Central memory CD8-positive, alpha-beta T cell (primary cell): ENCODE results near the gene USP2.

ENCODE experiments used
- ATAC-seq: fragments of 150-1000 bp; cut with Tn5 transposase; replicated peaks from 2 replicates; pipeline ENCODE4 v1.10.0; 2022; ENCODE audit warnings: mild to moderate bottlenecking, moderate FRiP score, moderate number of reproducible peaks; ENCODE audit not compliant: poor library complexity, severe bottlenecking; ENCODE audit errors: extremely low read depth
- DNase-seq, 2 donors: peaks; one replicate each; pipeline ENCODE4 v3.0.0; 2021; ENCODE audit warnings: low spot score in 2 of 2
- H3K27ac Mint-ChIP-seq: one replicate; pipeline ENCODE4 v1.8.0; 2022; ENCODE audit warnings: low read depth, mild to moderate bottlenecking, moderate library complexity, mixed read lengths
- H3K27me3 Mint-ChIP-seq: one replicate; pipeline ENCODE4 v1.8.0; 2022; ENCODE audit warnings: mixed read lengths
- H3K36me3 Mint-ChIP-seq: one replicate; pipeline ENCODE4 v1.8.0; 2022; ENCODE audit warnings: mild to moderate bottlenecking, moderate library complexity, mixed read lengths; ENCODE audit not compliant: insufficient read depth
- H3K4me1 Mint-ChIP-seq: one replicate; pipeline ENCODE4 v1.8.0; 2022; ENCODE audit warnings: mixed read lengths
- H3K4me3 Mint-ChIP-seq: one replicate; pipeline ENCODE4 v1.8.0; 2022; ENCODE audit warnings: mild to moderate bottlenecking, moderate library complexity, mixed read lengths
- H3K9me3 Mint-ChIP-seq: one replicate; pipeline ENCODE4 v1.8.0; 2022; ENCODE audit warnings: mixed read lengths

Gene USP2

DNA sequence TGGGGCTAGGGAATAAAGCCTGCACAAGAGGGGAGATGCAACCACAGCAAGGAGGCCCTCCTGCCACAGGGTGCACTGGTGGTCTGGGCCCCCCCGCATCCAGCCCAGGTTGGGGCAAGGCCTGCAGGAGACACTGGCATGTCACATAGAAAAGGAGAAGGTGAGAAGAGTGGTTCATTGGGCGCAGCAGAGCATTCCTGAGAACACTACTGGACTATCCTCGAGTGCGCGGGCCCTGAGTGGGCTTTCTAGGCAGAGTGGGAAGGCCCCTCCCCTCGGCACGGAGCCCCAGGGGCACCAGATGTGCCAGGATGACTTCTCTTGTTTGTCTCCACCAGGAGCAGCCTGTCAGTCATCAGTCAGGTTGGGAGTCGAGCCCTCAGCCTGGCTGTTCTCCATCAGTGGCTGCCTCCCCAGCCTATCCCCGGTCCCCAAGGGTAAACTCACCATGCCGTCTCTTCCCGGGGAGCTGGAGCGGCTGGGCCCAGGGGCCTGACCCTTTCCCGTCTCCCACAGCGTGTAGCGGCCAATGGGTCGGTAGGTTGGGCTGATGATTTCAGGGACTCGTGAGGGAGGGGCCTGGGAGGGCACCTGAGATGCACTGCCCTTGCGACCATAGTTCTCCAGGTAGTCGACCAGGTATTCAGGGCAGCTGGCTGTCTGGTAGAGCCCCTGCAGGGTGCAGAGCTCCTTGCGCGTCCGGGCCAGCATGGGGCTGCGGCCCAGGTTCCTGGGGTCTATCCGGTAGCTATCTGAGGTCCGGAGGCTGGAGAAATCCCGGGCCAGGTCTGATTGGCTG lies 9.0 kb downstream of the USP2 start:
- DNase-seq (no peak), ATAC-seq (no peak)
- Mint-ChIP-seq H3K27me3 (peaks cover 27% of the 10 kb centered on the region), H3K27ac (no peak overlapping the region), H3K36me3 (peaks cover 6% of the 10 kb centered on the region), H3K4me1 (peaks cover 21% of the 10 kb centered on the region), H3K9me3 (no peaks in the 10 kb centered on the region), H3K4me3 (no peak overlapping the region)

DNA sequence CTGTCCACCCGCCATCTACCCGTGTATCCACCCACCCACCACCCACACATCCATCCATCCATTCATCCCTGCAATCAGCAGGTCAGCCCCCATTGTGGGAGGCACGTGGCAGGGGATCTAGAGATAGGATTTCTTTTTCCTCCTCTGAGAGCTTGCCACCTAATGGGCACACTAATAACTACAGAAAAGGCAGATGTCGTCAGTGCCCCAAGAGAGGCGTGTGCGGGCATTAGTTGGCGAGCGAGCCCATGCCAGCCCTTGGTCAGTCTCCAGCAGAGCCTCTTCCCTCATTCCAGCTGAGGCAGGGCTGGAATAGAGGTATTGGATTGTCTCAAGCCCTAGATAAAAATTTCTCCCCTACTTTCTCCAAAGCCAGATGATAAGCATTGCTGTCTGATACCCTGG lies 9.7 kb downstream of the USP2 start:
- no peaks in the 10 kb centered on the region for H3K9me3 Mint-ChIP-seq
- H3K36me3 Mint-ChIP-seq, result peaks cover 6% of the 10 kb centered on the region
- H3K27ac Mint-ChIP-seq, result no peak overlapping the region
- DNase-seq (no peak), ATAC-seq (no peak)
- H3K4me3 Mint-ChIP-seq, result no peak overlapping the region
- peaks cover 34% of the 10 kb centered on the region for H3K27me3 Mint-ChIP-seq
- H3K4me1 Mint-ChIP-seq, result peaks cover 21% of the 10 kb centered on the region

DNA sequence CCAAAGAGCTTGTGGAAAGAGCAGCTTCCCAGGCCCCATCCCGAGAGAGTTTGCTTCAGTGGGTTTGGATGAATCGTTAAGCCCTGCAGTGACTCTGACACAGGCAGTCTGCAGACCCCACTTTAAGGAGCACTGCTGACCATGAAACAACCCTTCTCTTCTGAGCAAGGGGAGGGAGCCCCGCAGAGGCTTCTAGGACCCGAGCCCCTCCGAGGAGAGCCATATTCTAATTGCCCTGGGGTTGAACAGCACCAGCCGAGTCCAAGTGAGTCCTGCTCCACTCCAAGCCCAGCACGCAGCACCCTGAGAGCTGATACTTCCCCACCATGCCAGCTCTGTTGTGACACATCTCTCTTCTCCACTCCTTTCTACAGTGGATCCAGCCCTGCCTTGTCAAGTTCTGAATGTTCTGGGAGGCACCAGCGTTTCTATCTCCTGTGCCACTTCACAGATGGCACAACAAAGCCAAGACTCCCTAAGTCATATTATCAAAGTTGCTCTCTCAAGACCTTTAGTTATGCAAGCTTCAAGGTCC lies 10.4 kb downstream of the USP2 start:
- Mint-ChIP-seq H3K36me3 (peaks cover 6% of the 10 kb centered on the region), H3K4me1 (peaks cover 21% of the 10 kb centered on the region), H3K4me3 (no peak overlapping the region), H3K27me3 (peaks cover 40% of the 10 kb centered on the region), H3K27ac (peak overlapping the region; percentile 59), H3K9me3 (no peaks in the 10 kb centered on the region)
- DNase-seq (no peak), ATAC-seq (no peak)

DNA sequence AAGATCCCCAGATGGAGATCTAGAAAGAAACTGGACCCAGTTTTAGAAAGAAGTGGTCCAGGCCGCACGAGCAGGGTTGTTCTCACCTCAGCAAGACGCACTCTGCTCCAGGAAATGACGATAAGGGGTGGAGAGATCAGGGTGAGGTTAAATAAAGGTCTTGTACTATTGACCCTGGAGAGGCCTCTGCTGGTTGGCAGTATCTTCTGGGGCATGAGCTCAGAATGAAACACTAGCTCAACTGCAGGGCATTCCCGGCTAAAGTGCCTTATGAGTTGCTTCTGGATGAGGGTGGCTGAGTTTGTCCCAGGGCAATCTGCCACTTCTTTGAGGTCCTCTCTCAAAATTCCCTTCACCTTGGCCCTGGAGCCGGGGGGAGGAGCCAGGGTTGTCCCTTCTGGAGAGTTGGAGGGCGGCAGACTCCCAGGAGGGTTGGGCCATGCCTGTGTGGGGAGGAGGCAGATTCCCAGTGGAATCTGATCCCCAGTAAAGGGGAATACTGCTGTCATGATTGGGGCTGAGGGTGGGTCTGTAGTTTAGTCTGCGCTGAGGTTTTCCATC lies 10.9 kb downstream of the USP2 start:
- Mint-ChIP-seq H3K27ac (peak overlapping the region; percentile 59), H3K27me3 (peaks cover 46% of the 10 kb centered on the region), H3K9me3 (no peaks in the 10 kb centered on the region), H3K36me3 (peaks cover 6% of the 10 kb centered on the region), H3K4me3 (no peak overlapping the region), H3K4me1 (peaks cover 21% of the 10 kb centered on the region)
- ATAC-seq (peak; percentile 79), DNase-seq (no peak)

DNA sequence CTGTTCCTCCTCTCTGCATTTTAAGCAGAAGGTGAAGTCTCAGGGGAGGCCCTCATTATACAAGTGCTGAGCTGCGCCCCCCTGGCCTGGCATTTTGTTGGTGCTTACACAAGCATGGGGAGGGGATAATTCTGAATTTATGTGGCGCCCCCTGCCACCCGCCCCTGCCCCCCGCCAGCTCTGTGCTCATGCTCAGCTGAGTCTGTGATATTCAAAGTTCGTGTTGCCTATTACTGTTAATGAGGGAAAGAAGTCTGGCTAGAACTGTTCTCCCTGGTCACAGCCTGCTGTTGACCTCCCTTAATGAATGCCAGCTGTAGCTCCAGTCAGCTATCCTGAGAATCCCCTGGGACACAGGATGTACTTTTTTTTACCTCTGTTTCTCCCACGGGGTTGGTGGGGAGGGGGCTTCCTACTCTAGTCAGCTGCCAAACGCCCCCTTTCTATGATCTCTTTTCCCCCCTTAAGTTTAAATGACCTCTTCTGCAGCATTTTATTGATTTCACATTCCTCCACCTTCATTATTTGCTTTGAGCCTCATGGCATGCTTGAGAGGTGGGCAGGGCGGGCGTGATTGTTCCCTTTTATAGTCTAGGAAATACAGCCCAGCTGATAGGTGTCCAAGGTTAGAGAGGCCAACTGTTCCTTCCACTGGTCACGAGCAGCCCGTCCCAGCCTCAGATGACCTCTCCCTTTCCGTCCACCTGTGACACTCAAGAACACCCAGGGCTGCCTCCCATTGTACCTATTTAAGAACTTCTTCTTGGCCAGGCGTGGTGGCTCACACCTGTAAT lies 12.2 kb downstream of the USP2 start:
- Mint-ChIP-seq H3K9me3 (no peaks in the 10 kb centered on the region), H3K27me3 (peaks cover 58% of the 10 kb centered on the region), H3K27ac (peak overlapping the region; percentile 59), H3K36me3 (peaks cover 4% of the 10 kb centered on the region), H3K4me1 (peaks cover 28% of the 10 kb centered on the region), H3K4me3 (no peak overlapping the region)
- DNase-seq (no peak), ATAC-seq (no peak)

DNA sequence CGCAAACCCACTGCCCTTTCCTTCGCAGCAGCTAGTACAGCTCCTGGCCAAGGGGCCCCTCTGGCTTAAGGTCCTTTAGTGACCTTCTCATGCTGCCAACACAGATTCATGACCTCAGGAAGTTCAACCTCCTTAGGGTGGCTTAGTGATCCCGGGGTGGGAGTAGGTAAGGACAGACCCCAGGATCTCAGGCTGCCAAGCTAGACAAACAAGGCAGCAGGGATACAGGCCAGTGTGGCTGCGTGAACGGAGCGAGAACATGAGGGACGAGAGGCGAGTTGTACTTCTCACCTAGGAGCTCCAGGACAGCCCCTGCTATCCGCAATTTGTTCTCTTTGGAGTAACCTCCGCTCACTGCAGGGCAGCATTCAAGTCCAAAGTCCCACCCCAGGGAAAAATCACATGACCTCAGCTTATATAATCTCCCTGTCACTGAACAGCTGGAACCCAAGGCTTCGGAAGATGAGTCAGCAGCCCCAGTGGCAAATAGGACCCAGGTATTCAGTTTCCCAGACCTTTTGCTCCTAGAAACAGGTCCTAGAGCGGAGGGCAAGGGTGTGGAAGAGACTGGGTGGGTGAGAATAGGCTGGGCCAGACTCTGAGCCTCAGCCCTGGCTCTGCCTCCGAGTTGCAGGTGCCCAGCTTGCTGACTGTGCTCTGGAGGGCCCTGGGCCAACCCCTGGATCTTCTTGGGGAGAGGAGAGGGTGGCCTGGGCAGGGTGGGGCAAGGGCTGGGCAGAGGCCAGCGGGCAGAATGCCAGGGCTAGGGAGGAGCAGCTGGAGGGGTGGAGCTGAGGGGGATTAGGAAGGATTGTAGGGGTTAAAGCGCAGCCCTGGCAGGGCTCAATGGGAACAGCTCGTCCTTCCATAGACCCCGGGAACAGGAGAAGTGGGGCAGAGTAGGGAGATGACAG lies 13.1 kb downstream of the USP2 start:
- Mint-ChIP-seq H3K27ac (no peak overlapping the region), H3K4me1 (peaks cover 21% of the 10 kb centered on the region)

DNA sequence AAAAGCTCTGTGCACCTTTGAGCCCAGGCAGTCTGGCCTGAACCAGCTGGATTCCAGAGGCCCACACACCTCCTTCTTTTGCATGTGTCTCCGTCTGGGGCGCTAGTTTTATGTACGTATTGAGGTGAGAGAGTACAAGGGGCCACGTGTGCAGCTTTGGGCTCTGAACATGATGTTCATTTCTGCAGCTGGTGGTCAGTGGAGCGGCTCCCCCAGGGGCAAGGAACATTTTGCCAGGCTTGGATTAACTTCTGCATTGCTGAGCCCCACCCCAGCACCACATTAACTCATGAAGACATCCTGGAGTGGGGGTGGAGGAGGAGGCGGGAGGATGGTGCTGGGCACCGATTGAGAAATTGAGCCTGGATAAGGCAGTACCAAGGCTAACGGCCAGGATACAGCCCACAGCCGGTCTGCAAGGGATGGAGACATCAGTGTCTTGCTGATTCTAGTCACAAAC lies 13.8 kb downstream of the USP2 start:
- Mint-ChIP-seq H3K27ac (no peak overlapping the region), H3K4me1 (peaks cover 23% of the 10 kb centered on the region), H3K9me3 (no peaks in the 10 kb centered on the region), H3K27me3 (peaks cover 71% of the 10 kb centered on the region), H3K4me3 (no peak overlapping the region), H3K36me3 (peaks cover 4% of the 10 kb centered on the region)
- DNase-seq (no peak), ATAC-seq (no peak)

More for the DNA sequence above, 13.1 kb downstream of the USP2 start:
- no peak overlapping the region for H3K4me3 Mint-ChIP-seq
- DNase-seq (no peak), ATAC-seq (no peak)
- no peaks in the 10 kb centered on the region for H3K9me3 Mint-ChIP-seq
- peaks cover 4% of the 10 kb centered on the region for H3K36me3 Mint-ChIP-seq
- peaks cover 64% of the 10 kb centered on the region for H3K27me3 Mint-ChIP-seq

DNA sequence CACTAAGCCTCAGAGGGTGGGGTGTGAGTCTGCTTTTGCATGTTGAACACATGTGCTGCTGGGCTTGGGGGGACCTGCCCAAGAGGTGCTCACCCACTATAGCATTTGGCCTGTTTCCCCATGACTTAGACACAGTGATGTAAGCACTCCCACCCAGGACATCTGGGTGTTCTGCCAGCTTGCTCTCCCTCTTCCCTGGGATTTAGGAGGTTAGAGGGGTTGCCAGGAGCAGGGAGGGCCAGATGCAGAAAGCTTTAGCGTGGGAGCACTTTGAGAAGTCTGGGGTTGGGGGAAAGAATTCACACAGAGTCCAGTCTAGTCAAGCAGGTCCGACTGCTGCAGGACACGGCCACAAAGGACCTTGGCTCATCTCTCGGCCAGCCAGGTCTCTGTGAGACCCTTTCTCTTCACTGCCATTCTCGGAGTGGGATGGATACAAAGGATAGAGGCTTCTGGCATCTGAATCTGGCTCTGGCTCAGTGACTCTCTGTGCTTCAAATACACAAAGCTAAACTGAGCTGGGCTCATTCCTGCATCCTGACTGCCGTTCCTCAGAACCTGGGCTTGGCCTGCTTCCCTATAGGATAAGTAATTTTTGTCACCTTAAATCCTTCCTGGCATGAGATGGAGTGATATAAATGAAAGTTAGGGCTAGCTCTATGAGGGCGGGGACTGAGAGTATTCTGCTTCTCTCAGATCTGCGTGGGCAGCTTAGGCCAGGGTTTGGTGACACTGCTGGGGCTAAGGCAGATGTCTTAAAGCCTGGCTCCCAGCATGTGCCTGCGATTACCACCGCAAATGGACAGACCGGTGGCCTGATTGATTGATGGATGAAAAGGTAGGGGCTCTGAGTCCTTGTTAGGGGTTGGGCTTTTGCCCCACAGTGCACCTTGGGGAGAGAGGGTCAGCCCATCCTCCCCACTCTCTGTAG lies 14.5 kb downstream of the USP2 start:
- Mint-ChIP-seq H3K9me3 (no peaks in the 10 kb centered on the region), H3K27ac (no peak overlapping the region), H3K4me3 (no peak overlapping the region), H3K4me1 (peaks cover 23% of the 10 kb centered on the region), H3K36me3 (peaks cover 4% of the 10 kb centered on the region), H3K27me3 (peaks cover 78% of the 10 kb centered on the region)
- ATAC-seq (no peak), DNase-seq (no peak)

DNA sequence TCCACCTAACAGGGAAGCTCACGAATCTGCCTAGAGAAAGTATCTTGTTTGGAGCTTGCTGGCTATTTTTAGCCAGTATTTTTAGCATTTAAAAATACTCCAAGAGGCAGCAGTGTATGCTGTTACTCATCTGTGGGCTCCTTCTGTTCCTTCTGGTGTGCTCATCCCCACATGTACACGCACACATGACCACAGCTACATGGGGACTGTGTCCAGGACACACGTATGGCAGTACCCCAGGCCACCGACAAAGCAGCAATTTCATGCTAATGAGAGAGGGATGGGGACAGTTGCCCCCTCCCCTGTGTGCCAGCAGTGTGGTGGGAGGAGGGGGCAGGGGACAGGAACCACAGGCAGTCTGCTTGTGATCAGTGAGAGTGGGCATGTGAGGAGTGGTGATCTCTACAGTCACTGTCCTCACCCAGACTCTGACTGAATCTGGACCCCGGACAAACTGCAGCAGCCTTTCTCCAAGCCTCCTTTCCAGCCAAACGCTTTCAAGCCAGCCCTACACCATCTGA lies 16.4 kb downstream of the USP2 start:
- Mint-ChIP-seq H3K36me3 (peaks cover 4% of the 10 kb centered on the region), H3K27ac (no peak overlapping the region), H3K4me3 (peak overlapping the region; percentile 78), H3K4me1 (peaks cover 16% of the 10 kb centered on the region), H3K9me3 (no peaks in the 10 kb centered on the region), H3K27me3 (peaks cover 80% of the 10 kb centered on the region)
- DNase-seq (no peak), ATAC-seq (no peak)

DNA sequence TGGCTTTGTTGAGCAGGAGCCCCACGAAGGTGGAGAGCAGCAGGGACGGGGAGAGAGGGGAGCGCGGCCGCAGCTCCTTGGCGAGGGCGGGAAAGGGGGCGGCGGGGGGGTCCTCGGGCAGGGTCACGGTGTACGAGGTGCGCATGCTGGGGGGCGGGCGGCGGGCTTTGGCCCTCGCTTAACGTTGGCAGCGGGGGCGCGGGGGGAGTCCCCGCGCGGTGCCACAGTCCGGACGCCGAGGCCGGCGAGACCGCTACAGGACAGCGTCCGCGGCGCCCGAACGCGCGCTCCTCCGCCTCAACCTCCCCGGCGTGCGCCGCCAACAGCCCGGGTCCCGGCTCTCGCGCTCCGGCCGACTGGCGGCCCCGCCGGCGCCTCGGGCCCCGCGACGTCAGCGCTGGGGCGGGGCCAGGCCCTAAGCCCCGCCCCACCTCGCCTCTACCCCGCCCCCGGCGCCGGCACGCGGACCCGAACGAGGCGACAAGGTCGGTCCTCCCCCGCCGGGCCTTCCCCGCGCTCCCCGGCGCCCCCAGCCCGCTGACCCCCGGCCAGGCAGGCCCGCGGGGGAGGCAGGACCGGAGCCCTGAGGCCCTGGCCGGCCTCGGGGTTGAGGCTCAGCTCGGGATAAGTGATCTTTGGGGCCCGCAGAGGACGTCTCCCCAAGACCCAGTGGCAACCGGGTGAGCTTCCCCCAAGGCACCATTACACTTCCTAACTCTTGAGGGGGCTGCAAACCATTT lies 17.5 kb downstream of the USP2 start:
- H3K4me1 Mint-ChIP-seq, result peaks cover 13% of the 10 kb centered on the region
- peaks cover 4% of the 10 kb centered on the region for H3K36me3 Mint-ChIP-seq
- peaks cover 69% of the 10 kb centered on the region for H3K27me3 Mint-ChIP-seq
- peak in 1 of 2 donors; percentile 40 for DNase-seq
- H3K27ac Mint-ChIP-seq, result no peak overlapping the region
- peak; percentile 59 for ATAC-seq
- H3K9me3 Mint-ChIP-seq, result no peaks in the 10 kb centered on the region
- peak overlapping the region; percentile 78 for H3K4me3 Mint-ChIP-seq
